Ecto neural progenitor cell (in vitro differentiated cells): ENCODE measurements around the gene FIBP.
"Not testable (repeated sequence)": the region's sequence is repeated elsewhere in the genome, so short reads cannot be mapped to it uniquely, and the experiment has no call there.

Source experiments
- DNase-seq: peaks from one replicate; pipeline ENCODE4 v3.0.0-alpha.2; 2018; ENCODE audit warnings: low spot score

The FIBP gene

DNA sequence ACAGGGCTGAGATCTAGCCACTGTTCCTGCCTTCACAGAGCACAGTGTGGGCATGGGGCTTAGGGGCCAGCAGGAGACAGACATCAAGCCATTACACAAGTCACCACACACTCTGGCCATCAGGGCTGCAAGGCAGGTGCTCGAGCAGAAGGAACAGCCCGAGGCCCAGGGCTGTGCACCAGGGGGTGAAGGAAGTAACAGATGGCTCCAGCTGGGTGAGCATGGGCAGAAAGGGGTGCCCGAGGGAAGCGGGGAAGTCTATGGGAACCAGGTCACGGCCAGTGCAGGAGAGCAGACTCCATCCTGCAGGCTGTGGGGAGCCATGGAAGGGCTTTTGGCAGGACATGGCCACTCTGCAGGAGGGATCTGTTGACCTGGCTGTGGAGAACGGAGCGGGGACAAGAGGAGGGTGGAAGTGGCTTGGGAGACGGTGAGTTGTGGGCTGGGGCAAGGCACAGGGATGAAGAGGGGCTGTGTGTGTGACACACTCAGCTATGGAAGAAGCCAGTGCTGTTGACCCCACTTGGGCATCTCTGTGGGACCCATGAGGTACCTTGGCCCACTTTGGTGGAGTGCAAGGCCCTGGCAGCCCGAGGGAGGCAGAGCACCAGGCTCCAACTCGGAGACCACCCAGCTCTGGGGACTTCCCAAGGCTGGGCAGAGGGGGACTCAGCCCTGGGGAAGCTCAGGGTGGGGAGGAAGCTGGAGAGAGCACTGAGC, 27.0 kb upstream of the FIBP start:
- no peak for DNase-seq

DNA sequence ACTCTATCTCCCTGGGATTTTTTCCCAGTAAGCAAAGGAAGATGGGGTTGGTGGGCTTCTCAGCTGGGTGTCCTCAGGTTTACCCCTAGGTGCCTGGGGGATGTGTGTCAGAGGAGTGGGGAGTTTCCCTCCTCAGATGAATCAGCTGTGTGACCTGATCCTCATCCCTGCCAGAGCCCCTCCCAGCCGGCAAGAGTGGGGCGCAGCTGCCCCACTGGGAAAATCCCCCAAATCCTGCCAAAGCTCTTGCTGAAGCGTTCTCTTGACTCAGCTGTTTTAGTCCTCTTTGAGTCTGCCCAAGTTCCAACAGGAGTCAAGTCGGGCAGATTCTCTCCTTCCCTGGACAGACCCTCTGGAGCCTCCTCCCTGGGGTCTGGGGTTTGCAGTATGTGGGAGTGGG, 24.6 kb upstream of the FIBP start:
- DNase-seq: no peak

DNA sequence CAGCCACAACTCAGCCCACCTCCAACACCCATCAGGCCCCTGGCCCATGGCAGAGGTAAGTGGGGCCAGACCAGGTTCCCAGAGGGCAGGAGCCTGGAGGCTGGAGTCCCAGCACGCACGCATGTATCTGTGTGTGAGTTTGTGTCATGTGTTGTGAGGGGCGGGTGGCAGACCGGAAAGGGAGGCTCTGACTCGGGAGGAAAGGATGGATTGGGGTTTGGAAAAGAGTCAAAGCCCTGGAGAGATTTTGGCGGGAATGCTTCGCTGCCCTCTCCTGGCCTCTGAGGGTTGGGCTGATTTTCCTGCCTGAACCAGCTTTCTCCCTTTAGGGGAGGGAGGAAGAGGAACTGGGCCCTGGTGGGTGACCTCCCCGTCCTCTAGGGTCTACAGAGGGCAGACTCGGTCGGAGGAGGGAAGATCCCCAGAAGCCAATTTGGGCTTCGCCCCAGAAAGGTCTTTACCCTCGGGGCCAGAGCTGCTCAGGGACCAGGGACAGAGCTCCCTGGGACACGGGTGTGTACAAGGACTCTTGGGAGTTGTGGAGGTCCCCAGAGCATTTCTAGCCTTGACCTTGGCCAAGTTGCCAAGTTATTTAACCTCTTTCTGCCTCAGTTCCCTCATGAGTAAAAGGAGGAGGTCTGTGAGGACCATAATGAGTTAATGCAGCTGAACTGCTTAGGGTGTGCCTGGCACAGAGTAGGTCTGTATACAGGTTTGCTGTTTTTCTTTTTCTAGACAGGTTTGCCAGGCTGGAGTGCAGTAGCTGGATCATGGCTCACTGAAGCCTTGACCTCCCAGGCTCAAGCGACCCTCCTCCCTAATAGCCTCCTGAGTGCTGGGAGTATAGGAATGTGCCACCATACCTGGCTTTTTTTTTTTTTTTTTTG, 23.7 kb upstream of the FIBP start:
- peak; percentile 59 for DNase-seq

DNA sequence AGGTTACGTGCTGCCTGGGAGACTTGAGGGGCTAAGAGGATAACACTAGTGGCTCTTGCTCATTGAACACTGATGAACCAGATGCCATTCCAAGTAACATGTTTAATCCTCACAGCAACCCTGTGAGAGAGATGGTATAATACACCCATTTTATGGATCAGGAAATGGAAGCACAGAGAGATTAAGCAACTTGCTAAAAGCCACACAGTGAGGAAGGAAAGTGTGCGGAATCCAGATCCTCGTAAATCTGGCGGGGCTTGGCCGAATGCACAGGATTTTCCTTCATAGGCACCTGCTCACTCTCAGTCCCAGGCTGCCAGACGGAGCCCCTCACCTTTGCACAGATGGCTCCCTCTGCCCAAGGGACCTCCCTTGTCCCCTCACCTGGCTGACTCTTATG, 19.6 kb upstream of the FIBP start:
- no peak for DNase-seq

DNA sequence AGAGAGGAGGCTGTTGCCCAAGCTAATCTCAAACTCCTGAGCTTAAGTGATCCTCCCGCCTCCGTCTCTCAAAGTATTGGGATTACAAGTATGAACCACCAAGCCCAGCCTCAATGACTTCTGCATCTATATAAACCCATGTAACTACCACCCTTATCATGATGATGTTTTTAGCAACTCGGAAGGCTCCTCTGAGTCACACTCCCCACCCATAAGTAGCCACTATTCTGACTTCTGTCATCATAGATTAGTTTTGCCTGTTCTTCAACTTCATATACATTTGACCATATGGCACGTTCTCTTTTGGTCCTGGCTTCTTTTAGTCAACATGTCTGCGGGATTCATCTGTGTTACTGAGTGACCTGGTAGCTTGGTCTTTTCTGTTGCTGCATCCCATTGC, 18.3 kb upstream of the FIBP start:
- no peak for DNase-seq

DNA sequence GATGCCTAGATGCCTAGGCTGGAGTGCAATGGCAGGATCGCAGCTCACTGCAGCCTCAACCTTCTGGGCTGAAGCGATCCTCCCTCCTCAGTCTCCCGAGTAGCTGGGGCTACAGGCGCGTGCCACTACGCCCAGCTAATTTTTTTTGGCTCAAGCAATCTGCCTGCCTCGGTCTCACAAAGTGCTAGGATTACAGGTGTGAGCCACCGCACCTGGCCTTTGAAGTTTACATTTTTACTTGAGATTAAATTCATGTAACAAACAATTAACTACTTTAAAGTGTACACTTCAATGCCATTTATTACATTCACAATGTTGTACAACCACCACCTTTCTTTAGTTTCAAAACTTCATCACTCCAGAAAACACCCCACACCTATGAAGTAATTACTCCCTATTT, 15.4 kb upstream of the FIBP start:
- no peak for DNase-seq

DNA sequence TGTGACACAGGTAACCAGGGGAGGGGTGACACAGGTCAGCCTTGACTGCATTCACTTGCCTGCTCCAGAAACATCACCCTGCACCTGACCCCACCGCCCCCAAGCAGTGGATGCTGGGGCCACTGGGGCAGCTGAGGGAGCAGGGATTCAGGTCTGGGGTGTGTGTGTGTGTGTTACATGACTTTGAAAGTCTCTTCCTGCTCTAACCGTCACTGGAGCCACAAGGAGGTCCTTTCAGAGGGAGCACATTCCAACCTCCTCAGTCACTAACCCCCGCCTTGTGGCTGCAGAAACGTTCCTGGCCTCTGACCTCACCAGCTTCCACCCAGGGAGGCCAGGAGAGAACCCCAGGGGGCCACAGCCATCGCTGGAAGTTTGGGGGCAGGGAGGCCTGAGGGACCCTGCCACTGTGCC, 14.8 kb upstream of the FIBP start:
- no peak for DNase-seq

DNA sequence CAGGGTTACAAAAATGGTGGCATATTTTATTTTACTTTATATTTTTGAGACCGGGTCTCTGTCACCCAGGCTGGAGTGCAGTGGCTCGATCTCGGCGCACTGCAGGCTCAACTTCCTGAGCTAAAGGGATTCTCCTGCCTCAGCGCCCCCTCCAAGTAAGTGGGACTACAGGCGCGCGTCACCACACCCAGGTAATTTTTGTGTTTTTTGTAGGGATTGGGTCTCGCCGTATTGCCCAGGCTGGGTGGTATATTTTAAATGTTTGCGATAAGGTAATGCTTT, 12.6 kb upstream of the FIBP start:
- no peak for DNase-seq

DNA sequence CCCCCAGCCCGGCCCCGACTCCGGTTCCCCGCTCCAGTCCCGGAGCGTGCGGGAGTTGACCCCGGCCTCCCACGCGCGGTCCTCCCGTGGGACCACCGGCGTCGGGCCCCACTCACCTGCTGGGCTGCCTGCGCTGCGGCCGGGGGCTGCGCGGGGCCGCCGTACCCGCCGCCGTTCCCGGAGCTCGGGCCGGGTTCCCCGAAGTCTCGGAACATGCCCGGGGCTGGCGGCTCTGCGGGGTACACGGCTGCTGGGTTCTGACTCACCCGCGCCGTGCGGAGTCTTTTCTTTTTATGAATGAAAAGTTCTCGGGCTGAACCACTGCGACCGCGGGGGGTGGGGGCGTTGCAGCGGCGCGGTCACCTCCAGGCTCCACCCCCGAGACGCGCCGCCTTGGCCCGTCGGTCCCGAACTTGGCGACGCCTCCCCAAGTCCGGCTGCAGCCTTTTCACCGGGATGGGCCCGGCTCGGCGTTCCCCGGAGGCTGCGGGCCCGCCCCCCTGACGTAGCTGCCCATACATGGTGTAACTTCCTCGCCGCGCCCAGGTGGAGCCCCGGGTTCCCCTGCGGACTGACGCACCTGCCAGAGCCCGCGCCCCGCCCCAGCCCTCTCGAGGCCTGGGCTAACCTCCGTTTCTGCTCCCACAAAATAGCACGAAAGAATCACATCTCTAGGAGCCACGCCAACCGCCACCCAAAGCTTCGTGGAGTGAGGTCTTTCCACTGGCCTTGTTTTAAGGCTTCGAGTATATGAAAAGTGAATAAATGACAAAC, 12.0 kb upstream of the FIBP start, which contains the start of gene FOSL1:
TSS of gene FOSL1 (minus strand) at position 264 of the 774 bp plus-strand sequence. CDS start at position 215, 49 bp downstream.
- peak; percentile 79 for DNase-seq

DNA sequence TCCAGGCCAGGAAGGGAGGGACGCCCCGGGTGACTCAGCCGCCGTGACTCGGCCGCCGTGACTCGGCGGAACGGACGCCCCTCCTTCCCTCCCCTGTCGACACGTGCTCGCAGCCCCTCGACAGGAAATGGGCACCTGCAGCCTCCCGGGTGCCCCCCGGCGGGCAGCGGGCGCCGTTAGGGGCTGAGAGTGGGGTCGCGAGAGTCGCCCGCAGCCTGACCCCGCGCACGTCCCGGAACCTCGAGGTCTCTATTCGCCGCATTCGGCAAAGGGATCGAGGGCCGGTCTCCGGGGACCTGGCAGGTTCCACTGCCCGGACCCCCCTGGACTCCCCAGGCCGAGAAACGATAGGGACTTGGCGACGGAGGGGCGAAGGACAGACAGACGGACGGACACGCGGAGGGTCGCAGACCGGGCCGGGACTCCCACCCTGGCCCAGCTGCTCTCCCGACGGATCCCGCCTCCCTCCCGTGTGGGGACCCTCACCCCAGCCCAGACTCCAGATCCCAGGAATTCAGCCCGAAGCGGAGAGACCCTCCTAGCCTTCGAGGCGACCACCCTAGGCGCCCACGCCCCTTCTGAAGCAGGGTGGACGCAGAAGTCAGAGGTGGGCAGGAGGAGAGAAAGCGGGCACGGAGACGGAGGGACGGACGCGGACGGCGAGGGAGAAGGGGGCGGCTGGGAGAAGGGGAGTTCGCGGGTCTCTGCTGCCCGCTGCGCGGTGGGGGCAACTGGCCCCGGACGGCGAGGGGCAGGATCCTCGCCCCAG, 11.3 kb upstream of the FIBP start:
- DNase-seq: peak; percentile 62

DNA sequence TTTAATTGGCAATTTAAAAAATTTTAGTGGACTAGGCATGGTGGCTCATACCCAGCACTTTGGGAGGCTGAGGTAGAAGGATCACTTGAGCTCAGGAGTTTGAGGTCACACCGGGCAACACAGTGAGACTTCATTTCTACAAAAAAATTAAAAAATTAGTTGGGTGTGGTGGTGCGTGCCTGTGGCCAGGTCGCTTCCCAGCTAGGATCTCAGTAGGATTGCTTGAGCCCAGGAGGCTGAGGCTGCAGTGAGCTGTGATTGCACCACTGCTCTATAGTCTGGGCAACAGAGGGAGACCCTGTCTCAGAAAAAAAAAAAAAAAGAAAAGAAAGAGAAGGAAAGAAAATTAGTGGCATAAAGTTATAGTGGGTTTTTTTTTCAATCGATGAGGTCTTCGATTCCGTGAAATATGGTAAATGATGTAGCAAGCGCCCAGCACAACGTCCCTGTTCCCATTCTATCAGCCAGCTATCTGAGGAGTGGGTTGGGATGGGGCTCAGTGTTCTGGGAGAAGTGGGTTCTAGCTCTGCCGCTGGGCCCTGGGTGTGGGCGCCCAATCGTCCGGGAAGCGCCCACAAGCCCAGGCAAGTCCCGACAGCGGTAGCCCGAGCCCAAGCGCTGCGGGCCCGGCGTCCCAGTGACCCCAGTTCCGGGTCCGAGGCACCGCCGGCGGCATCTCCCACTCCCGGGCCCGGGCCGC, 10.5 kb upstream of the FIBP start:
- DNase-seq: no peak

DNA sequence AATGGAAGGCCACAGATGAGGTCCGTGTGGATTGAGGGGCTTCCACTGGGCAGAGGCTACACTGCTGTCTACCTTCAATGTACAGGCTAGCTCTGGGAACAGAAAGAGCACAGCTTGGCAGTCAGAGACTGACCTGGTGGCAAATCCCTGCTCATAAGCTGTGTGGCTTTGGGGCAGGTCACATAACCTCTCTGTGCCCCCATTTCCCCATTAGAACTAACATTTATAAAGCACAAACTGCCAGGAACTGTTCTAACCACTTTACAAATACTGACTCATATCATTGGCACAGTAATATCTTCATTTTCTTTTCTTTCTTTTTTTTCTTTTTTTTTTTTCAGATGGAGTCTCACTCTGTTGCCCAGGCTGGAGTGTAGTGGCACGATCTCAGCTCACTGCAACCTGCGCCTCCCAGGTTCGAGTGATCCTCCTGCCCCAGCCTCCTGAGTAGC, 8.8 kb upstream of the FIBP start:
- no peak for DNase-seq

DNA sequence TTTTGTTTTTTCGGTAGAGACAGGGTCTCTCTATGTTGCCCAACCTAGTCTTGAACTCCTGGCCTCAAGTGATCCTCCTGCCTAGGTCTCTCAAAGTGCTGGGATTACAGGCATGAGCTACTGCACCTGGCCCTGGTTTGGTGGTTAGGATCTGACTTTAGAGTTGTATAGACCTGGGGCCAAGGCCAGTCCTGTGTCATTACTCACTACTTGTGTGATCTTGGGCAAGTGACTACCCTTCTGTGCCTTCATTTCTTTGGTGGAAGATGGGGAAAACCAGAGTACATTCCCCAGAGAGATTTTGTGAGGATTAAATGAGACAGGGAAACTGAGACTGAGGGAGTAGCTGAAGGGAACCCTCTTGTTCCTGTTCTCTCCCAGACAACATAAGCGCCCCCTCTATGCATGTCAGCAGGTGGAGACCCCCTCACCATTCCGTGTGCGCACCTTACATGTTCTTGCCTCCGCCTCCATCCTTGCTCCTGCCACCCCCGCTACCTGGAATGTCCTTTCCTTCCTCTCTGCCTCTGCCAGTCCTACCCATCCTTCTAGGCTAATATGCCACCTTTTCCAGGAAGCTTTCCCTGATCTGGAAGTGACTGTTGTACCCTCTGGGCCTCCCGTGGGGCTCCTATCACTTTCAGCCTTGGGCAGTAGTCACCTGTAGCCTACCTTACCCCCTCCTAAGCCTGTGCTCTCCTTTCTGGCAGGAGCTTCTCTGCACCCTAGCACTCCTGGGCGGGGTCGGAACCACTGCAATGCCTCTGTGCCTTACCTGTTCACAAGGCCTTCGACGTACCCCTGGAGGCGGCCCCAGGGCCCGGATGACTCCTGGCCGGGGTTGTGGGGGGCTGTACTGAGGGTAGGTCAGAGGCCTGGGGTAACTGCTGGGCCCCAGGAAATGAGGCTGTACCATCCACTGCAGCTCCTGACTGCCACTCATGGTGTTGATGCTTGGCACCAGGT, 8.0 kb upstream of the FIBP start:
- no peak for DNase-seq

DNA sequence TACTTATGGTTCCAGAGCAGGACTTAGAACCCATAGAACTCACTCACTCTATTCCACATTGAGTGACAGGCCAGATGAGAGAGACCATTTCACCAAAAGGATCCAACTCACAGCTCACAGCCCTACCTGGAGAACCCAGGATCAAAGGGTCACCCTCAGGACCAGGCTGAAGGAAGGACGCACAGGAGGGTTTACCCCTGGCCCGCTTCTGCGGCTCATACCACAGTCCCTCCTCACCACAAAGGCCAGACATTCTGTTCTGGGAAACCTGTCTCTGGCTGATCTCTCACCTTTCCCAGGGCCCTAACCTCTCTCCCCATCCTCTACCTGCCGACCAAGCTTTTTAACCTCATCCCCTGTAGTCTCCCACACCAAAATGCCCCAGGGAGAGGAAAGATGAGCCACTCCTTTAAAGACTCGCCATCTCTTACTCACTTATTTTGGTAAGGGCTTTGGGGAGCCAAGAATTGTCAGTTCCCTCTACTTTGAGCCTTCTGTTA, 7.3 kb upstream of the FIBP start:
- no peak for DNase-seq

DNA sequence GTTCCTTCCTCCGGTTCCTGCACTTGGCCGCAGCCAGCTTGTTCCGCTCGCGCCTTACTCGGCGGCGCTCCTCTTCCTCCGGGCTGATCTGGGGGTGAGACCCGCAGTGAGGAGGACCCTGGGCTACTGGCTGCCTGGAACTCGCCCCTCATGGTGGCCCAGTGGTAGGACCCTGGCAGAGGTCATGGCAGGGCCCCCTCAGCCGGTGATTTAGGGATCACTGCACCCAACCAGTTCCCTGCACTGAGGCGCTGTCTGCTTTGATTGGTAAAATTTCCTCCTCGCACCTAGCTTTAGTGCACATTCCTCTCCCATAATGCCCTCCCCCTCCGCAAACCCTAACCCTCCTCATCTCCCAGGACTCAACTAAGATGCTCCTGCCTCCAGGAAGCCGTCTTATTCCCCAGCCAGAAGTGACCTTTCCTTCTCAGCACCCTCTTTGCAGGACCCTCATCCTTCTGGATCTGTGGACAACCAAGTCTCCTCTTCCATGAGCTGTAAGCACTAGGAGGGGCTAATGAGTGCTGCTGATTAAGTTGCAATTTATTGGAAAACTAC, 5.8 kb upstream of the FIBP start:
- no peak for DNase-seq

DNA sequence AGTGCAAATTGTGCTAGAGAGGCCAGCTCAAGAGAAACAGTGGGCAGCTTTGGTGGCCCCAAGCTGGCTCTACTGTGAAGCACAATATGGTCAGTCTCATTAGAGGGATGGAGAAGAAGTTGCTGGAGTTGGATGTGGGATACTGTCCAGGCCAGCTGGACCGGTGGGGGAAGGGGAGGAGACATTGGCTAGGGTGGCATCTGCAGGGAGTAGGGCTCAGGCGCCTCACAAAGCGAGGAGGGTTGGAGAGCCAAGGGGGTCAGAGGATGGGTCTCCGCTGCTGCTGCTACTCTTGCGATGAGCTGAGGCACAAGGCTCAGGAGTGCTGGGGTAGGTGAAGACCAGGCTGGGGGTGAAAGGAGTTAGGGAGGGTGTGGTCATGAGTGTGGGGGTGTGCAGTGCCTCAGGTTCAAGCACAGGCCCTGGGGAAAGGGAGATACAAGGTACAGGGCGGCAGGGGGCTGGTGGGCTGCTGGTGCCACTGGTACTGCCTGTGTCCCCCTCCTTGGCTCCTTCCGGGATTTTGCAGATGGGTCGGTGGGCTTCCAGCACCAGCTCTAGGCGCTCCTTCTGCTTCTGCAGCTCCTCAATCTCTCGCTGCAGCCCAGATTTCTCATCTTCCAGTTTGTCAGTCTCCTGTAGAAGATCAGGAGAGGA, 4.5 kb upstream of the FIBP start:
- DNase-seq: no peak

DNA sequence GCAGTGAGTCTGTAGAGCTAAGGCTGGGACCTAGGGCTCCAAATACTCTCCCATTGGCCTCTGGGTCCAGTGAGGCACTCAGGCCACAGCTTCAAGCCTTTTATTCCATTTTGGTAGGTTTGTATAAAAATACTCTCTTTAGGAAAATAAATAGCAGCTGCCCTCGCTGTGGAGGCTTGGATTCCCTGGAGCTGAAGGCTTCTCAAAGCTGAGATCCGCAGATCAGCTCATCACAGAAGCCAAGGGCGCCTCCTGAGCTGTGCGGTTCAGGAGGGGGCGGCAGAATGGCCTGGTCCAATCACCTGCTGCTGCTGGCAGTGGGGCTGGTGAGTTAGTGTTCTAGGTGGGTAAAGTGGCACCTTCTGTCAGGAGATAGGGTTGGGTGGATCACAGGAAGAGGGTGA, 3.9 kb upstream of the FIBP start:
- DNase-seq: not testable (repeated sequence)

DNA sequence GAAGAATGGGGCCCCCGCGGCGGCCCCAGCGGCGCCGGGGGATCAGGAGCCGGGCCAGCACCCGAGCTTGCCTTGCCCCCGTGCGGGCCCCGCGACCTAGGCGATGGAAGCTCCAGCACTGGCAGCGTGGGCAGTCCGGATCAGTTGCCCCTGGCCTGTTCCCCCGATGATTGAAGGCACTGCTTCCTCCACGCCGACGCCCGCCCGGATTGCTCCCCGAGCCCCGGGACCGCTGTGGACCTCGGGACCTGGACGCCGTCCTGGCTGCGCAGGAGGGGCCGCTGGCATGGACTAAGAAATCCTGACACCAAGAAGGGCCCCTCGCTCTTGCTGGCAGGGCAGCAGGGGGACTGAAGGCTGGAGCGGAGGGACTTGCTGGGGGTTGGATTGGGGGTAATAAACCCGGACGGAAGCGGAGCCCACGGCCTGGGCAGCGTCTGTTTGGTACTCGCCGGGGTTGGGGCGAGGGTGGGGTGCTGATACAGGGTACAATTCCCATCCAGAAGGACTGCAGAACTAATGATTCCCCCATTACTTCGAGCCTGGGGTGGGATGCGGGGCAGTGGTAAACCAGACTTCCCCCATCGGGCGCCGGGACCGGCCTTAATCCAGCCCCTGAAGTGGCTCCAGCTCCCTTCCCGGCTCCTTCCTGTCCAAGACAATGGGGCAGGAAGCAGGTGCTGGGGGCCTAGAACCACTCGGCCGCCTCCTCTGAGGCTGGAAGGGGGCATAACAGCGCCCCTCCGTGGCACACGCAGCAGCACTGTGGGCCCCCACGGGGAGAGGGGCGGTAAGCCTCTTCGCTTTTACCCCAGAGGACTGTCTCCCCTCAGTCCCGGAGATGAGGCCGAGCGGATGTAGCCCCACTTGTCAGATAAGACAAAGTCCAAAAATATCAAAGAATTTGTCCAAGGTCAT, 3.2 kb upstream of the FIBP start:
- DNase-seq: peak; percentile 60
